Measurements from ENCODE around the gene DACT1. TPM values are rescaled to one million over a fixed set of nuclear protein-coding genes. Genes with fewer than 3 reads are reported as not detected.

Gene DACT1
- total and polyA plus RNA-seq, 7 donors, result 1.8 to 21.2 (median 5.9) TPM

DNA sequence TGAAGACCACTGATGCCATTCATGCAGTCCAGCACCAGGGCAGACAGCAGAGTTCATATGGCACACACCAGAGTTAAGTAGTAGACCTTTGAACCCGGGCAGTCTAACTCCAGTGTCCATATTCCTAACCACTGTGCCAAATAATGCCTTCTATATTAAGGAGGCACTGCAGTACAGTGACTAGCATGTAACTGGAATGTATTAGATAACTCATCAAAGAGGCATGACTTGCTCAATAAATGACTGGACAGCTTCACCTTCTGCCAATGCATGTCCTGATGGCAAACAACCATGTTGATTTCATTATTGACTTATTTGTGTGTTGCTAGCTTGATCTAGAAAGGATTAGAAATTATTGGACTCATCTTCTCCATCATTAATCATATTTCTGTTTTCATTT lies 40.2 kb downstream of the DACT1 start:
- TF ChIP-seq POLR2A (IDR thresholded peaks at IDR 0.05) (no peak), EP300 (IDR thresholded peaks at IDR 0.05) (no peak), POLR2AphosphoS5 (IDR thresholded peaks at IDR 0.05) (no peak)
- TF ChIP-seq, protein P1, sequence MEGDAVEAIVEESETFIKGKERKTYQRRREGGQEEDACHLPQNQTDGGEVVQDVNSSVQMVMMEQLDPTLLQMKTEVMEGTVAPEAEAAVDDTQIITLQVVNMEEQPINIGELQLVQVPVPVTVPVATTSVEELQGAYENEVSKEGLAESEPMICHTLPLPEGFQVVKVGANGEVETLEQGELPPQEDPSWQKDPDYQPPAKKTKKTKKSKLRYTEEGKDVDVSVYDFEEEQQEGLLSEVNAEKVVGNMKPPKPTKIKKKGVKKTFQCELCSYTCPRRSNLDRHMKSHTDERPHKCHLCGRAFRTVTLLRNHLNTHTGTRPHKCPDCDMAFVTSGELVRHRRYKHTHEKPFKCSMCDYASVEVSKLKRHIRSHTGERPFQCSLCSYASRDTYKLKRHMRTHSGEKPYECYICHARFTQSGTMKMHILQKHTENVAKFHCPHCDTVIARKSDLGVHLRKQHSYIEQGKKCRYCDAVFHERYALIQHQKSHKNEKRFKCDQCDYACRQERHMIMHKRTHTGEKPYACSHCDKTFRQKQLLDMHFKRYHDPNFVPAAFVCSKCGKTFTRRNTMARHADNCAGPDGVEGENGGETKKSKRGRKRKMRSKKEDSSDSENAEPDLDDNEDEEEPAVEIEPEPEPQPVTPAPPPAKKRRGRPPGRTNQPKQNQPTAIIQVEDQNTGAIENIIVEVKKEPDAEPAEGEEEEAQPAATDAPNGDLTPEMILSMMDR (IDR thresholded peaks at IDR 0.05), result no peak
- WGBS, 2 donors, result 52 to 85% methylated on average over 1 of the region's 1 CpG
- Histone ChIP-seq H3K27ac (no peak overlapping the region), H3K9me3 (no peaks in the 10 kb centered on the region), H3K36me3 (no peaks in the 10 kb centered on the region), H3K4me3 (no peak overlapping the region), H3K4me1 (no peaks in the 10 kb centered on the region), H3K27me3 (no peaks in the 10 kb centered on the region)
- intact Hi-C loops (cut with DNase I), result no loop called here
- no peak for DNase-seq

DNA sequence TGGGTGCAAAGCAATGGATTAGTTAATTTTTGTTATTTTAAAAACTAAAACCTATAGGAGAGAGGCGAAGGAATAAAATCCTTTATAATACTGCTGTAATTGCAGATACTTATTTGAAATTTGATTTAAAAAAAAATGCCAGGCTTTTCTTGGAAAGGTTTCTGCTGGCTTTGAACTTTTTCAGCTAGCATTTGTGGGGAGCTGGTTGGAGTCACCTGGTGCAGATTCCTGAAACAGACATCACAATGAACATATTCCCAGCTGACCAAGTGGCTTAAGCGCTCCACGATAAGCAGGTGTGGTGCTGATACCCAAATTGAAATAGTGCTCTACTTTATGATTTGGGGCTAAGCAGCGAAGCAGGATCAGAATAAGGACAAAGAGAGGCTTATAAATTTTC lies 42.9 kb downstream of the DACT1 start:
- no peak overlapping the region for H3K4me3 ChIP-seq
- no peak for TF ChIP-seq POLR2AphosphoS5 (IDR thresholded peaks at IDR 0.05)
- no peak for TF ChIP-seq EP300 (IDR thresholded peaks at IDR 0.05)
- no peak for TF ChIP-seq POLR2A (IDR thresholded peaks at IDR 0.05)
- TF ChIP-seq, protein P1 (IDR thresholded peaks at IDR 0.05), result no peak
- H3K4me1 ChIP-seq, result no peaks in the 10 kb centered on the region
- DNase-seq, result no peak
- 91 to 92% methylated on average over 4 of the region's 4 CpGs for WGBS, 2 donors
- H3K27me3 ChIP-seq, result no peaks in the 10 kb centered on the region
- H3K27ac ChIP-seq, result no peak overlapping the region
- no peaks in the 10 kb centered on the region for H3K36me3 ChIP-seq
- intact Hi-C loops (cut with DNase I), result no loop called here
- H3K9me3 ChIP-seq, result no peaks in the 10 kb centered on the region

DNA sequence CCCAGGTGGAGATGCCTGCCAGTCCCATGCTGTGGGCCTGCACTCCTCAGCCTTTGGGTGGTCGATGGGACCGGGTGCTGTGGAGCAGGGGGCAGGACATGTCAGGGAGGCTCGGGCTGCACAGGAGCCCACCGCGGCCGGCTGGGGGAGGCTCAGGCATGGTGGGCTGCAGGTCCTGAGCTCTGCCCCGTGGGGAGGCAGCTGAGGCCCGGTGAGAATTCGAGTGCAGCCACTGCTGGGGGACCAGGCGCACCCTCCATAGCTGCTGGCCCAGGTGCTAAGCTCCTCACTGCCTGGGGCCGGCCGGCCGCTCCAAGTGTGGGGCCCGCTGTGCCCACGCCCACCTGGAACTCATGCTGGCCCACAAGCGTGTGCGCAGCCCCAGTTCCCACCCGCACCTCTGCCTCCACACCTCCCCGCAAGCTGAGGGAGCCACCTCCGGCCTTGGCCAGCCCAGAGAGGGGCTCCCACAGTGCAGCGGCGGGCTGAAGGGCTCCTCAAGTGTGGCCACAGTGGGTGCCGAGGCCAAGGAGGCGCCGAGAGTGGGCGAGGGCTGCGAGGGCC lies 49.6 kb downstream of the DACT1 start:
- H3K9me3 ChIP-seq, result peaks cover 0 to 3% (median 1%) of the 10 kb centered on the region in 4 donors
- no peak overlapping the region for H3K4me3 ChIP-seq
- DNase-seq, result no peak
- H3K4me1 ChIP-seq, result peaks cover 0 to 8% (median 6%) of the 10 kb centered on the region in 4 donors
- TF ChIP-seq EP300 (IDR thresholded peaks at IDR 0.05), result no peak
- TF ChIP-seq POLR2A (IDR thresholded peaks at IDR 0.05), result no peak
- no peak for TF ChIP-seq POLR2AphosphoS5 (IDR thresholded peaks at IDR 0.05)
- TF ChIP-seq, protein P1 (IDR thresholded peaks at IDR 0.05), result no peak
- no peaks in the 10 kb centered on the region for H3K36me3 ChIP-seq
- 92 to 93% methylated on average over 27 of the region's 27 CpGs for WGBS, 2 donors
- no peaks in the 10 kb centered on the region for H3K27me3 ChIP-seq
- H3K27ac ChIP-seq, result no peak overlapping the region
- intact Hi-C loops (cut with DNase I), result no loop called here

- Histone ChIP-seq H3K4me1 (peaks cover 0 to 8% (median 6%) of the 10 kb centered on the region in 4 donors), H3K36me3 (no peaks in the 10 kb centered on the region), H3K9me3 (peaks cover 0 to 3% (median 1%) of the 10 kb centered on the region in 4 donors), H3K4me3 (no peak overlapping the region), H3K27ac (no peak overlapping the region), H3K27me3 (no peaks in the 10 kb centered on the region)
- TF ChIP-seq POLR2AphosphoS5 (IDR thresholded peaks at IDR 0.05) (no peak), EP300 (IDR thresholded peaks at IDR 0.05) (no peak)
- TF ChIP-seq, protein P1 (IDR thresholded peaks at IDR 0.05), result no peak
- intact Hi-C loops (cut with DNase I), result no loop called here
- WGBS, 2 donors, result 26 to 67% methylated on average over 14 of the region's 14 CpGs
- no peak for DNase-seq
These were observed 53.2 kb downstream of the DACT1 start for GRCh38 chr14:58690801-58691516.
